Body of pancreas (tissue), 4 donors: ENCODE measurements around the gene COX4I1.

Experiments
- CTCF ChIP-seq, 7 experiments: fragments of 450-650 bp in 4 of 7; fragments of 200-600 bp in 3 of 7; sonication (generic) in 3 of 7; IDR thresholded peaks; one replicate each; pipeline ENCODE4 v1.5.1; 2016 to 2019; ENCODE audit warnings: antibody characterized with exemption in 7 of 7
- POLR2A ChIP-seq, 3 donors: fragments of 450-650 bp; IDR thresholded peaks; one replicate each; pipeline ENCODE4 v1.6.1; 2016; ENCODE audit warnings: antibody characterized with exemption in 3 of 3, mild to moderate bottlenecking in 2 of 3

GRCh38 chr16:85838876-85839585, 39.5 kb downstream of the COX4I1 start:
- no peak for TF ChIP-seq POLR2A (IDR thresholded peaks at IDR 0.05)
- no peak for TF ChIP-seq CTCF (IDR thresholded peaks at IDR 0.05)
